GM18867 (cell line): ENCODE results near the gene PCSK9.
"Not testable (repeated sequence)": the region's sequence is repeated elsewhere in the genome, so short reads cannot be mapped to it uniquely, and the experiment has no call there.

Experiments used
- ATAC-seq: cut with Tn5 transposase; IDR thresholded peaks from one replicate; pipeline ENCODE4 v1.9.1; 2021; ENCODE audit warnings: mild to moderate bottlenecking, moderate library complexity; ENCODE audit not compliant: unreplicated experiment

PCSK9 gene

DNA sequence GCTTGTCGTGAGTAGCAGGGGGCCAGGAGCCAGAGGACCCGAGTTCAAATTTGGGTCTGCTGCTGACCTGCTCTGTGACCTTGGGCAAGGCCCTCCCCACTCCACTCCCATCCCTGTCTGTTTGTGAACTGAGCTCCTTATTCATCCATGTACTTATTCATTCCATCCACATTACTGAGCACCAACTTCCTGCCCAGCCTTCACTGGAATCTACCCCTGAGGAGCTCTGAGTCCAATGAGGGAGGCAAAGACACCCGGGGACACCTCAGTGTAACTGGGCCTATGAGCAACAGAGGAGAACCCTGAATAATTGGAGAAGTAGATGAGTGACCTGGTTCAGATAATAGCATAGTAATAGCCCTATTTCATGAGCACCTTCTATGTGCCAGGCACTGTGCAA is 31.7 kb upstream of the PCSK9 start:
- no peak for ATAC-seq

DNA sequence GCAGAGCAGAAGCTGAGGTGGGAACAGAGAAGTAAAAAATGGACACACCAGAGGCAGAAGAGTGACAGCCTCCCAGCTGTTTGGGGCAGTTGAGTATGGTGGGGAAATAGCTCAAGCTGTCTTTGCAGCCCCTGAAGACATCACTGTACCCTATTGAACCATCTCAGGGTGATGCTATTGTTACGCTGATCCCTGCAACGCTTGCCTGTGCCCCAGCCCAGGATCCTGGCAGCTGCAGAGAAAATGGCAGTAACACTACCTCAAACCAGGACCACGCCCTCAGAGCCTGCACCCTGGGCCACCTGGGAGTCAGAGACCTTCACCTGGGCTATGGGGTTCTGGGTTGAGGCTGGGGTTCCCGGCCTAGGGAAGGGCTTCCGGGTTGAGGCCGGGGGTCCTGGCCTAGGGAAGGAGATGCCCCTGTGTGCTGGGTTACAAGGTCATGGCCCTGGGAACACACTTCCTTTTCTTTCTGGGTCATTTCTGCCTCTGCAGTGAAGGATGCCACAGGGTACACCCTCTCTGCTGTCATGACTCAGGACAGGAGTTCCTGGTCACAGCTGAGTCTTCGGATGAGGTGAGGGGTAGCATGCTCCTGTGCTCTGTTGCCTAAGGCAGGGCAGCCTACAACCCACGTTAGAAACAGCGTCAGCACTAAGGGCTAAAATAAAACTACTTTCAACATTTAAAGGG is 29.0 kb upstream of the PCSK9 start:
- ATAC-seq: no peak

DNA sequence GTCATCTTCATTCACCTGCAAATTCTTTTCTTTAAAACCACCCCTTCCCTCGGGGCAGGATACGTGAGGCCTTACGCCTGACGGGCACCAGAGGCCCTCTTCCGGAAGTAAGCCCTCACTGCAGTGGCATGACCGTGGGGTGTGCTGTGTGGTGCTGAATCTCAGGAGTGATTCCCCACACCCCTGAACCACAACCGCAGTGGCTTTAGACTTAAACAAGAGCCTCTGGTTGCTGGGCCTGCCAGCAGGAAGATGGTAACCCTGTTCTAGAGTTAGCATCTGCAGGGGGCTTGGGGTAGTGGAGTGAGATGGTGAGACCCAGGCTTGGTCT is 28.5 kb upstream of the PCSK9 start:
- ATAC-seq: no peak

GRCh38 chr1:55012661-55013060 is 26.7 kb upstream of the PCSK9 start:
- ATAC-seq: no peak

- ATAC-seq: no peak
These were observed 24.2 kb upstream of the PCSK9 start for GRCh38 chr1:55015123-55015522.

GRCh38 chr1:55015731-55016620 is 23.4 kb upstream of the PCSK9 start:
- ATAC-seq: no peak

DNA sequence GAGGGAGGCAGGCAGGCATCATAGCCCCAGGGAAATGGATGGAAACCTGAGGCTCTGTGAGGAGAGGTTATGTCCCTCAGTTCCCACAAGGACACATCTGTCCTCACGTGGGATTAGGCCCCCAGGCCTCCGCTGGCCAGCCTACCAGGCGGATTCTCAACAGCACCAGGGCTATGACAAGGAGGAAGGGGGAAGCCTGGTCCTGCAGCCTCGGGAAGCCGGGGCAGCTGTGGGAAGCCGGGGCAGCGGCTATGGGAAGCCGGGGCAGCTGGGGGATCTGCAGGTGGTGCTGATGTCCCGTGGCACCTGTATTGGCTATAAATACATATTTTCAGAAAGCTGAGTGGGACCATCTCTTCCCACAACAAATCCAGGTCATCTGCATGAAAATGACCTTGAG is 21.0 kb upstream of the PCSK9 start:
- ATAC-seq: no peak

DNA sequence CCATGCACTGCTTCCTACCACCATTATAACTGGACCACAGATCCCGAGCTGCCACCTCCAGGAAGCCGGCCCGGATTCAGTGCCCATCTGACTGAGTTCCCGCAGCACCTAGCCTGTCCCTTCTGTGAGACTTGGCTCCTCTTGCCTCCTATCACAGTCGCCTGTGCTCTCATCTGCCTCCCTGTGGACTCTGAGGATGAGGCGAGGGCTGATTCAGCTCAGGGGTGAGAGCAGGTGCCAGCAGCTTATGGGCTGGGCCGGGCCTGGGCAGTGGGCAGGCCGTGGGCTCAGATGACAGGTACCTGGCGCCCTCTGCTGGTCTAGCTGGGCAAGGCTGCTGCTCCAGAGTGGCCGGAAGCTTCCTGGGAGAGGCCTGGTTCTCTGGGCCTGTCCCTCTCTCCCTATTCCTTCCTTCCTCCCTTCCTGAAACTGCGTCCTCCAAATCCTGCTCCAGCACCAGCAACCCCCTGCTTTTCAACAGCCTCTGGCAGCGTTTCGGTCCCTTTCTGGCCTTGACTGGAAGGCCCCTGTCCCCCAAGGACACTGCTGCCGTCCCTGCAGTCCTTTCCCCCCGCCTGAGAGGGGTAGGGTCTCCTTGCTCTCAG is 17.3 kb upstream of the PCSK9 start:
- peak; percentile 92 for ATAC-seq

DNA sequence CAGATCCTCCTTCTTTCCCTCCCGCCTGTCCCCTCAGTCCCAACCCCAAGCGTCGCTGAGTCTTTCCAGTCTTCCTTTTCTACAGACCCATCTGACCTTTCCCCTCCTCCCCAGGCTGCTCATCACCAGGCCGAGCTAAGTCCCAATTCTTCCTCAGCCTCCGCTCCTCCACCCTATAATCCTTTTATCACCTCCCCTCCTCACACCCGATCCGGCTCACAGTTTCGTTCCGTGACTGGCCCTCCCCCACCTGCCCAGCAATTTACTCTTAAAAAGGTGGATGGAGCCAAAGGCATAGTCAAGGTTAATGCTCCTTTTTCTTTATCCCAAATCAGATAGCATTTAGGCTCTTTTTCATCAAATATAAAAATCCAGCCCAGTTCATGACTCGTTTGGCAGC is 15.2 kb upstream of the PCSK9 start:
- not testable (repeated sequence) for ATAC-seq

DNA sequence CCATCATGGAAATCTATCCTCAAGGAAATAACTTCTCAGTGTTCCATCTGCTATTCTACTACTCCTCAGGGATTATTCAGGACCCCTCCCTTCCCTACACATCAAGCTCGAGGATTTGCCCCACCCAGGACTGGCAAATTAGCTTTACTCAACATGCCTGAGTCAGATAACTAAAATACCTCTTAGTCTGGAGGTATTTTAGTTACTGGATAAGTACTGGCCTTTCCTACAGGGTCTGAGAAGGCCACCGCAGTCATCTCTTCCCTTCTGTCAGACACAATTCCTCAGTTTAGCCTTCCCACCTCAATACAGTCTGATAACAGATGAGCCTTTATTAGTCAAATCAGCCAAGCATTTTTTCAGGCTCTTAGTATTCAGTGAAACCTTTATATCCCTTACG is 12.7 kb upstream of the PCSK9 start:
- not testable (repeated sequence) for ATAC-seq

DNA sequence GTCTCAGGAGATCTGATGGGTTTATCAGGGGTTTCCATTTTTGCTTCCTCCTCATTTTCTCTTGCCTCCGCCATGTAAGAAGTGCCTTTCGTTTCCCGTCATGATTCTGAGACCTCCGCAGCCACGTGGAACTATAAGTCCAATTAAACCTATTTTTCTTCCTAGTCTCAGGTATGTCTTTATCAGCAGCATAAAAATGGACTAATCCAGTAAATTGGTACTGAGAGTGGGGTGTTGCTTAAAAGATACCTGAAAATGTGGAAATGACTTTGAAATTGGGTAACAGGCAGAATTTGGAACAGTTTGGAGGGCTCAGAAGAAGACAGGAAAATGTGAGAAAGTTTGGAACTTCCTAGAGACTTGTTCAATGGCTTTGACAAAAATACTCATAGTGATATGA is 8.2 kb upstream of the PCSK9 start:
- not testable (repeated sequence) for ATAC-seq

DNA sequence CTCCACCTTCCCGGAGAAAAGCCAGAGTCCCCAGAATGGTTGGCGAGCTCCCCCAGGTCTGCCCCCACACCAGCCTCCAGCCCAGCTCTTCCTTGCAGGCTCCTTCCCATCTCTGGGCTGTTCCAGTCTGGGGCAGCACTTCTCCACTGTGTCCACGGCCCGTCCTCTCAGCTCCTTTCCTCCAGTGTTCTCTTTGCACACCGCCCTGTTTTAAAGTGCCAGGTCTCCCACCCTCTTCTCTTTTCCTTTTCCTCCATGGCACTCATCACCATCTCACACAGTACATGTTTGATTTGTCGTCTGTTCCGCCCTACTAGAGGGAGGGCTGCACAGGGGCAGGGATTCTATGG is 6.1 kb upstream of the PCSK9 start:
- no peak for ATAC-seq

GRCh38 chr1:55034476-55035133 is 4.7 kb upstream of the PCSK9 start:
- no peak for ATAC-seq

DNA sequence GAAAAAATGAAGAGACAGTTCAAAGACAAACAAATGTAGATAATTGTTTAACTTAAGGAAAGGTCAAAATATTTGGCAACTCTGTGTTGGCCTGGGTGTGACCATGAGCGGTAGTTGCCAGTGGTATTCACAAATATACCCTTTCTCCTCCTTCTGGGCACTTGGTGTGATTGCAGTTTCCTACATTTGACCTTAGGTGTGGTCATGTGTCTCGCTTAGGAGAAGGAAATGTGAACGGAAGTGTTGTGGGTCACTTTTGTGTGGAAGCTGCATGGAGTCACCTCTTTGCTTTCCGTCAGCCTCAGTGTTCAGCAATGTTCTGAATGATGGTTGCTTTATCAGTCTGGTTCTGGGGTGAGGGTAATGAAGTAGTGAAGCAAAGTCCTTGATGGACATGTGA is 3.4 kb upstream of the PCSK9 start:
- no peak for ATAC-seq

GRCh38 chr1:55037733-55038551 is 1.4 kb upstream of the PCSK9 start:
- ATAC-seq: no peak

GRCh38 chr1:55038552-55038838 is 853 bp upstream of the PCSK9 start:
- no peak for ATAC-seq

GRCh38 chr1:55038974-55039341 is 390 bp upstream of the PCSK9 start:
- ATAC-seq: no peak

GRCh38 chr1:55040083-55040932 is 960 bp downstream of the PCSK9 start:
- no peak for ATAC-seq

DNA sequence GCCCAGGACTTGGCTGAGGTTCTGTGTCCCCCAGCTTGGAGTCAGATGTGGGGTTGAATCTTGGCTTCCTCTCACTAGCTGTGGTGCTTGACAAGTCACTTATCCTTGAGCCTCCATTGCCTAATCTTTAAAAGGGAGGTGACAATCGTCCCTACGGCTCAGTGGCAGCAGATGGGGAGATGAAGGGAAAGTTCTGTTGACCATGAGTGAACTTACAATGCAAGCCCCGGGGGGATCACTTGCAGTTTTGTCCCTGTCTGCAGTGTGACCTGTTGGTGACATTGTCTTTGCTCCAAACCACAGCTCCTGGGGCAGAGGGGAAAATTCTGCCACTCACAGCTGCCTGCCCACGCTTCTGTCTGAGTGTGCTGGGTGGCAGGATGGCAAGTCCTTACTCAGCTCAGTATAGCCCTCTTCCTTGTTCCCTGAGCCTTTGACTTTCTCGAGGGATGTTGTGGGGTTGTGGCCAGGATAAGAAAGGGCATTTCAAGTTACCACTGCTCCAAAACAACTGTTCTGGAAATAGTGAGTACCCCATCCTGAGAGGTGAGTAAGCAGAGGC is 1.7 kb downstream of the PCSK9 start:
- ATAC-seq: no peak

DNA sequence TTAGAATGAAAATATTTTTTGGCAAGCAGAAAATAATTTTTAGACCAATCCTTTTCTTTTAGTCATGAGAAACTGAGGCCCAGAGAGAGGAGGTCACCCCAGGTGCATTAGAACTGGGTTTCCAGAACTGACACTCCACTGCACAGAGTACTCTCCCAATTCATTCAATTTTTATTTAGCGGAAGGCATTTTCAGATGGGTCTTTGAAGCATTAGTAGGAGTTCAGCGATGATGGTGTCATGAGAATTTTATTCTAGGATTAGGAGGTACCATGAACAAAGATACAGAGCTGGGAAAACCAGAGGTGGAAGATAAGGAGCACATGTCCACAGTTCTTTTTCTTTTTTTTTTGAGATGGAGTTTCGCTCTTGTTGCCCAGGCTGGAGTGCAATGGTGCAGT is 2.3 kb downstream of the PCSK9 start:
- ATAC-seq: no peak
